HUES48 (cell line): Measurements from ENCODE around the gene NHERF1.

ENCODE experiments used
- H3K27ac ChIP-seq: one replicate; pipeline ENCODE4 v1.7.0; 2013; ENCODE audit warnings: low read depth, low read length, inconsistent platforms
- H3K27me3 ChIP-seq: 2 replicates; pipeline ENCODE4 v1.6.1; 2013; ENCODE audit warnings: mild to moderate bottlenecking, low read length; ENCODE audit not compliant: control insufficient read depth, insufficient read depth
- H3K36me3 ChIP-seq: 2 replicates; pipeline ENCODE4 v1.6.1; 2013; ENCODE audit warnings: low read length; ENCODE audit not compliant: control insufficient read depth, insufficient read depth
- H3K4me1 ChIP-seq: 2 replicates; pipeline ENCODE4 v1.6.1; 2013; ENCODE audit warnings: mild to moderate bottlenecking, low read length; ENCODE audit not compliant: control insufficient read depth, insufficient read depth
- H3K4me3 ChIP-seq: 2 replicates; pipeline ENCODE4 v1.5.1; 2013; ENCODE audit warnings: mild to moderate bottlenecking, low read depth, low read length
- H3K9ac ChIP-seq: 2 replicates; pipeline ENCODE4 v1.6.1; 2013; ENCODE audit warnings: mild to moderate bottlenecking, low read depth, low read length, moderate library complexity
- H3K9me3 ChIP-seq: 2 replicates; pipeline ENCODE4 v1.6.1; 2013; ENCODE audit warnings: low read length; ENCODE audit not compliant: control insufficient read depth, insufficient read depth

The NHERF1 gene

GRCh38 chr17:74785096-74785980 is 36.9 kb downstream of the NHERF1 start:
- H3K36me3 ChIP-seq, result peaks cover 34% of the 10 kb centered on the region

DNA sequence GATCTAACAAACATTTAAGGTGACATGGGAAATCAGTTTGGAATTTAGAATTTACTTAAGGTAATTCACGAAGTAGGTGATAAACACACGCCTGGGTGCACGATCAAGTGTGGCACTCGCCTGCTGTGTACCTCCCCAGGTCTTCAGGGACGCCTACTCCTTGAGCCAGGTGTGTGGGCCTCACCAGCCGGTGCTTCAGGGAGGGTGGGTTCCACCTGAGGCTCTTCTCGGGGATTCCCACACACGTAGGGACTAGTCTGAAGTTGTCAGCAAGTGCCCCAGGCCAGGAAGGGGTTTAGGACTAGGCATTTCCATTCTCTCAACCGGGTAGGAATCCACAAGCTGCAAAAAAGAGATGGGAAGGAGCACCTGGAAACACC is 37.5 kb downstream of the NHERF1 start:
- peaks cover 32% of the 10 kb centered on the region for H3K36me3 ChIP-seq
- peaks cover 3% of the 10 kb centered on the region; the same call in 1 of the 2 replicates for H3K4me1 ChIP-seq
- H3K9ac ChIP-seq, result no peak overlapping the region
- no peaks in the 10 kb centered on the region for H3K9me3 ChIP-seq
- no peaks in the 10 kb centered on the region for H3K27me3 ChIP-seq
- H3K27ac ChIP-seq, result no peak overlapping the region
- H3K4me3 ChIP-seq, result no peak overlapping the region

More at GRCh38 chr17:74785096-74785980, 36.9 kb downstream of the NHERF1 start:
- H3K4me1 ChIP-seq, result peaks cover 3% of the 10 kb centered on the region; the same call in 1 of the 2 replicates
- H3K9ac ChIP-seq, result no peak overlapping the region
- H3K9me3 ChIP-seq, result no peaks in the 10 kb centered on the region
- H3K4me3 ChIP-seq, result no peak overlapping the region
- no peak overlapping the region for H3K27ac ChIP-seq
- H3K27me3 ChIP-seq, result no peaks in the 10 kb centered on the region

DNA sequence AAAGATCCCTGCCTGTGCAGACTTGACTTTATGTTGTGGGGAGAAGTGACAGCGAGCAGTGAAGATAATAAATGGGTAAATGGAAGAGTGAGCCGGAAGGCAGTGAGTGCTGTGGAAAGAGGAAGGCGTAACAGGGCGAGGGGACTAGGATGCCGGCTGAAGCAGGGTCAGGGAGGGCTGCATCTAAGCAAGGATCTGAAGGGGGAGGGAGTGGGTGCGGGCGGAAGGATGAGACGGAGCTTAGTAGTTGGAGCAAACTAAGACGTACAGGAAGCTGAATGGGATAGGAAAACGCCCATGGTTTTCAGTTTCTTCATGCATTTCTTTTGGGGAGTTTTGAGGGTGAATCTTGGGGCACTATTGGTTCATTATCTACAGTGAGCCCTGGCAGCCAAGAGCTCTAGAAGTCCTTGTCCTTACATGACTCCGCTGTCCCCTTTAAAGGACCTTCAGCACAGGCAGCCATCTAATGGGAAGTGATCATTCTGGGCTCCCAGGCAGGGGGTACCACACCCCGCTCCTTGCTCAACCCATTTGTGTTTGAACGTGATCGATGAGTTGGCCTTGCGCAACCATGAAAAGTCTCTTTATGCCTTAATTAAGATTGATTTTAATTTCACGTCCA is 38.1 kb downstream of the NHERF1 start:
- Histone ChIP-seq H3K9me3 (no peaks in the 10 kb centered on the region), H3K4me1 (peaks cover 3% of the 10 kb centered on the region; the same call in 1 of the 2 replicates), H3K36me3 (peaks cover 27% of the 10 kb centered on the region), H3K27ac (no peak overlapping the region), H3K4me3 (no peak overlapping the region), H3K27me3 (no peaks in the 10 kb centered on the region), H3K9ac (no peak overlapping the region)

- Histone ChIP-seq H3K27ac (no peak overlapping the region), H3K36me3 (peaks cover 53% of the 10 kb centered on the region), H3K4me1 (no peaks in the 10 kb centered on the region), H3K27me3 (no peaks in the 10 kb centered on the region), H3K9ac (no peak overlapping the region), H3K9me3 (no peaks in the 10 kb centered on the region), H3K4me3 (no peak overlapping the region)
Observed at GRCh38 chr17:74790161-74791058, 42.0 kb downstream of the NHERF1 start.

DNA sequence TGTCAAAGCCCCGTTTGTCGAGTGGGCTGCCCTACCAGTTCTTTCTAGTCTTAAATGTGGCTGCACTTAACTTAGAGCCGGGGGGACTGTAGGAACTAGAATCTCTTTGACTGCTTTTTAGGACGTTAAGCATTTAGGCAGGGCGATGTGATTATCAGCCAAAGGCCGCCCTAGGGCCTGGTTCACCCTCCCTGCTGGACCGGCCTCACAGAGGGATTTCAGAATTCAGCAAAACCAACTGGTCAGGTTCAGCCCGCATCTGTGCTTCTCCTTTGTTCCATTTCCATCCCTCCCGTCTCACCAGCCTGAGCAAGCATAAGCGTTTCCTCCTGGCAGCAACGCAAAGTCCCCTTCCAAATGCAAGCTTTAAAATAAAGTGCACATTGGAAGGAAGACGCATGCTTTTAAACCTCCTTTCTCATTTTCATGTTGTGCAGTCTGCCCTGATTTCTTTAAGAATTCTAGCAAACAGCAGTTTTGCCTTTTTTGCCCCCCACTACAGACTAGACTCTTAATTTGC is 44.2 kb downstream of the NHERF1 start:
- no peaks in the 10 kb centered on the region for H3K4me1 ChIP-seq
- H3K9ac ChIP-seq, result no peak overlapping the region
- H3K9me3 ChIP-seq, result no peaks in the 10 kb centered on the region
- H3K4me3 ChIP-seq, result no peak overlapping the region
- H3K27me3 ChIP-seq, result no peaks in the 10 kb centered on the region
- H3K27ac ChIP-seq, result no peak overlapping the region
- H3K36me3 ChIP-seq, result peaks cover 67% of the 10 kb centered on the region

DNA sequence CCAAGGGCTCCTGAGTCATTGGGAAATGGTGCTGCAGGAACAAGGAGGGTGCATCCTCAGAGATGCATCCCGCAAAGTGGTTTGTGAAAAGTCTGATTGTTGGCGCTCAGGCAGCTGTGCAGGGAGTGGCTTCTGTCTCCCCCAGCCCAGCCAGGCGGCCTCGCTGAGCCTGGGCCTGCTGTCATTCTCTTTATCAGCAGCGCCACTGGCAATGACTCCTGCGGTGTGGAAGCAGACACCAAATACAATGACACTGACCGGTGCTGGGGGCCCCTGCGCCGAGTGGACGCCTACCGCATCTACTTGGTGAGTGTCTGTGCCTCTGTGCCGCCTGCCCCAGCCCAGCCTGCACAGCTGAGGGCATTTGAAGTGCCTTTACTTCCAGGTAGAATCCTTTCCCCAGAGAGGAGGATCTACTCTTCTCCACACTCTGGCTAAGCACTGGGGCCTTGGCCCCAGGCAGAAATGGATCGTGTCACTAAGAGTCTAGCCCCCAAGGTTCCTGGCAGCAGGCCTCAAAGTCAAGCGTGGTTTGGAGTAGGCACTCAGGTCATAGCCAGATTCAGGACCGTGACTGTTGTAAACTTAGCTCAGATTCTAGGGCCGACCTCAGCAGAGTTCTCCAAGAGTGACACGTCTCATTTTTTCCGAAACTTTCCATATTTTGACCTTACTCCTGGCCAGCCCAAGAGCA is 47.0 kb downstream of the NHERF1 start:
- peaks cover 79% of the 10 kb centered on the region for H3K36me3 ChIP-seq

DNA sequence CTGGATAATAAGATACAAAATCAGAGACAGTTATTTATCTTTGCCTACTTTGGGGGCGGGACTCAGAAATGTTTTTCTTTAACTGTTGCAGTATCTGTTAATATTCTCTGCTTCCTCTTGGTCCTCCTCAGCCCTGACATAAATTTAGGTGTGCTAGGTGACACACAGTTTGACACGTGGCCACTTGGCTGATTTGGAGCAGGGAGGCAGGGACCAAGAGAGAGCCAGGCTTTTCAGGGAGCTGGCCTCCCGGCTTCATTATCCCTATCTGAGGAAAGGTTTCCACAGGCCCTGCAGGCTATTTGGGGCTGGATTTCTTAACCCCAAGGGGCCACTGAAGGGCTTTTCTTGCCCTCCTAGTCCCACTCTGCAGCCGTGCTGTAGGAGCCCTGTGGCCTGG is 47.8 kb downstream of the NHERF1 start:
- Histone ChIP-seq H3K4me1 (no peaks in the 10 kb centered on the region), H3K27ac (no peak overlapping the region), H3K9me3 (no peaks in the 10 kb centered on the region), H3K36me3 (peaks cover 81% of the 10 kb centered on the region), H3K9ac (no peak overlapping the region), H3K27me3 (no peaks in the 10 kb centered on the region), H3K4me3 (no peak overlapping the region)

More for the DNA sequence above, 47.0 kb downstream of the NHERF1 start:
- Histone ChIP-seq H3K4me1 (no peaks in the 10 kb centered on the region), H3K9me3 (no peaks in the 10 kb centered on the region), H3K9ac (no peak overlapping the region), H3K27ac (no peak overlapping the region), H3K27me3 (no peaks in the 10 kb centered on the region), H3K4me3 (no peak overlapping the region)

DNA sequence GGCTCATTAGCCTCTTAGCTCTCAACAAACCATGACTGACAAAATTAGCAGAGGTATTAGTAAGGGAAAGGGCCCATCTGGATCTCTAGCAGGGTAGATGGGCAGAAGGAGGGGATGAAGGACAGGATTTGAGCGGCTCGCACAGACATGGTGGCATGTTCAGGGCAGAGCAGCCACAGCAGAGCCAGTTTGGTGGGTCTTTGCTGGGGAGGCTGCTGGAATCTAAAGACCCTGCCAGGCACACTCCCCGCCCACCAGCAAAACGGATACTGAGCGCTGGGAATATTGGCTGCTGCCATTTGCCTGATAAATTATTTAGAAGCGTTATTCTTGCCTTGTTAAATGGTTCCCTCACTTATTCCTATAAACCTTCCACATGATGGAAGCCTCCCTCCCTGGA is 48.4 kb downstream of the NHERF1 start:
- Histone ChIP-seq H3K27ac (no peak overlapping the region), H3K4me3 (no peak overlapping the region), H3K9ac (no peak overlapping the region), H3K36me3 (peaks cover 81% of the 10 kb centered on the region), H3K9me3 (no peaks in the 10 kb centered on the region), H3K27me3 (no peaks in the 10 kb centered on the region), H3K4me1 (no peaks in the 10 kb centered on the region)

DNA sequence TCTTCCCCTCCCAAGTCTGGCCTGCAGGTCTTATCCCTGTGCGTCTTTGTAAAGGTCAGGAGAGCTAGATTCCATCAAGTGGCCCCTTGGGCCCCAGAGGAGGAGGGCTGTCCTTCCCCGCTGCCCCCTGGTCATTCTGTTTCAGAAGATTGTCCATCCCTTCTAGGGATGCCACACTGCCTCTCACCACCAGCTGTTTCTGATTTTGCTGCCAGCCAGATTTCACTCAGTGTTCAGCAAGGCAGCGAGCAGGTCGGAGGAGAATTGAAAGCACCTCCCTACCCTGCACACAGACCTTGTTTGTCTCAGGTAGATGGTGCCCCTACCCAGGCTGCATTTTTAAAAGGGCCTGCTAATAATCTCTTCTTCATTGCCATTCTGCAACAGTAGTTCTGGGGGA is 49.4 kb downstream of the NHERF1 start:
- no peaks in the 10 kb centered on the region for H3K27me3 ChIP-seq
- H3K36me3 ChIP-seq, result peaks cover 82% of the 10 kb centered on the region
- no peaks in the 10 kb centered on the region for H3K4me1 ChIP-seq
- no peak overlapping the region for H3K4me3 ChIP-seq
- no peak overlapping the region for H3K9ac ChIP-seq
- no peak overlapping the region for H3K27ac ChIP-seq
- no peaks in the 10 kb centered on the region for H3K9me3 ChIP-seq

- Histone ChIP-seq H3K36me3 (peaks cover 79% of the 10 kb centered on the region), H3K27ac (no peak overlapping the region), H3K4me1 (no peaks in the 10 kb centered on the region), H3K9ac (no peak overlapping the region), H3K27me3 (no peaks in the 10 kb centered on the region), H3K9me3 (no peaks in the 10 kb centered on the region), H3K4me3 (no peak overlapping the region)
Observed at GRCh38 chr17:74798239-74798707, 49.8 kb downstream of the NHERF1 start.
